Endothelial cell of umbilical vein (primary cell): ENCODE measurements around the gene GNA12. TPM values are rescaled to one million over a fixed set of nuclear protein-coding genes. Genes with fewer than 3 reads are reported as not detected.

Experiments
- BruUV-seq: library from RNA; stranded (reverse); fragments of 400-500 nt; replicated peaks from 2 replicates; lab custom pipeline; 2021; lab: Mats Ljungman, UMichigan
- CTCF ChIA-PET: fragments of 300-600, 350-600 bp; sonication (Branson Sonifier 250); formaldehyde crosslinking; loops from one replicate; lab custom pipeline; 2021; ENCODE audit warnings: antibody characterized with exemption, inconsistent platforms; lab: Charles Lee
- POLR2A ChIA-PET: fragments of 300-600, 350-600 bp; sonication (Branson Sonifier 250); formaldehyde crosslinking; loops from one replicate; lab custom pipeline; 2021; ENCODE audit warnings: antibody characterized with exemption, inconsistent platforms; lab: Charles Lee
- DNase-seq: peaks from one replicate; pipeline ENCODE4 v3.0.0-alpha.2; 2011; ENCODE audit warnings: low read depth, low spot score
- FAIRE-seq: peaks from 2 replicates; lab custom pipeline; 2011; peaks lifted over from hg19 to GRCh38; lab: Jason Lieb, UNC
- H2AFZ ChIP-seq: 2 replicates; pipeline ENCODE4 v1.6.0; 2012; ENCODE audit warnings: low read depth, low read length, control low read depth, inconsistent platforms
- H3K27ac ChIP-seq: 2 replicates; pipeline ENCODE4 v1.5.1; 2011; ENCODE audit warnings: low read depth, mild to moderate bottlenecking, control low read depth, low read length, moderate library complexity; ENCODE audit not compliant: insufficient read depth
- H3K27me3 ChIP-seq, 2 experiments: 2 replicates each; pipeline versions ENCODE4 v1.6.0 to v1.6.1; 2011; ENCODE audit warnings: low read length in 2 of 2, mixed read lengths in 1 of 2; ENCODE audit not compliant: control insufficient read depth in 2 of 2, insufficient read depth in 2 of 2
- H3K36me3 ChIP-seq, 2 experiments: 2 replicates in 1 of 2; 3 replicates in 1 of 2; pipeline ENCODE4 v1.5.1; 2011; ENCODE audit warnings: low read length in 2 of 2, mild to moderate bottlenecking in 1 of 2, moderate library complexity in 1 of 2; ENCODE audit not compliant: control insufficient read depth in 2 of 2, insufficient read depth in 2 of 2; ENCODE audit errors: extremely low read depth in 1 of 2
- H3K4me1 ChIP-seq: 3 replicates; pipeline ENCODE4 v1.5.1; 2011; ENCODE audit warnings: mild to moderate bottlenecking, low read length; ENCODE audit not compliant: control insufficient read depth, insufficient read depth; ENCODE audit errors: extremely low read depth
- H3K4me2 ChIP-seq: 2 replicates; pipeline ENCODE4 v1.6.1; 2011; ENCODE audit warnings: low read length, control low read depth, mixed read lengths; ENCODE audit not compliant: insufficient read depth
- H3K4me3 ChIP-seq, 3 experiments: fragments of 200-600 bp in 1 of 3; sonication (generic), shearing (Covaris generic) in 1 of 3; replicated peaks in 1 of 3; 2 replicates each; pipeline ENCODE4 v1.5.1; 2011 to 2016; ENCODE audit warnings: control low read depth in 3 of 3, low read length in 3 of 3, mild to moderate bottlenecking in 2 of 3, inconsistent platforms in 1 of 3, low read depth in 1 of 3, moderate library complexity in 1 of 3; ENCODE audit not compliant: insufficient read depth in 1 of 3
- H3K79me2 ChIP-seq: 2 replicates; pipeline ENCODE4 v1.6.0; 2012; ENCODE audit warnings: low read length, inconsistent platforms; ENCODE audit not compliant: control insufficient read depth, insufficient read depth
- H3K9ac ChIP-seq: replicated peaks from 2 replicates; pipeline ENCODE3; 2011; ENCODE audit warnings: low read length, control low read depth; ENCODE audit not compliant: insufficient read depth; ENCODE audit errors: extremely low read depth
- H3K9me1 ChIP-seq: replicated peaks from 3 replicates; pipeline ENCODE4 v1.6.0; 2011; ENCODE audit warnings: mild to moderate bottlenecking, low read length; ENCODE audit not compliant: control insufficient read depth, insufficient read depth; ENCODE audit errors: extremely low read depth
- H3K9me3 ChIP-seq: replicated peaks from 2 replicates; pipeline ENCODE4 v1.5.1; 2012; ENCODE audit warnings: low read length, inconsistent platforms; ENCODE audit not compliant: control insufficient read depth, insufficient read depth
- H4K20me1 ChIP-seq: replicated peaks from 2 replicates; pipeline ENCODE3; 2011; ENCODE audit warnings: mild to moderate bottlenecking, low read length; ENCODE audit not compliant: control insufficient read depth, insufficient read depth; ENCODE audit errors: extremely low read depth
- EZH2 ChIP-seq: IDR thresholded peaks from 2 replicates; pipeline ENCODE4 v1.6.1; 2012; ENCODE audit warnings: borderline replicate concordance, low read depth, mild to moderate bottlenecking, moderate library complexity, low read length, inconsistent platforms; ENCODE audit not compliant: severe bottlenecking
- FOS ChIP-seq: IDR thresholded peaks from 2 replicates; pipeline ENCODE4 v1.6.1; 2011; ENCODE audit warnings: mild to moderate bottlenecking, low read length, moderate library complexity, borderline replicate concordance; ENCODE audit not compliant: insufficient read depth
- GATA2 ChIP-seq: IDR thresholded peaks from 2 replicates; pipeline ENCODE4 v1.7.0; 2011; ENCODE audit warnings: low read depth, mild to moderate bottlenecking, moderate library complexity, mixed read lengths, low read length; ENCODE audit not compliant: insufficient read length, insufficient read depth
- JUN ChIP-seq: IDR thresholded peaks from 2 replicates; pipeline ENCODE4 v1.6.1; 2011; ENCODE audit warnings: borderline replicate concordance, low read depth; ENCODE audit not compliant: insufficient read length, insufficient read depth
- MYC ChIP-seq: IDR thresholded peaks from one replicate; pipeline ENCODE4 v1.6.1; 2011; ENCODE audit warnings: mild to moderate bottlenecking, low read depth, low read length
- POLR2A ChIP-seq: IDR thresholded peaks from 2 replicates; pipeline ENCODE4 v1.6.1; 2012; ENCODE audit warnings: low read depth, mild to moderate bottlenecking, control low read depth, low read length
- POLR2AphosphoS5 ChIP-seq: IDR thresholded peaks from 2 replicates; pipeline ENCODE4 v1.6.1; 2012; ENCODE audit warnings: low read depth, mild to moderate bottlenecking, control low read depth, low read length, moderate library complexity; ENCODE audit not compliant: insufficient read depth
- dilution Hi-C: fragments of 300-500 bp; cut with MboI; formaldehyde crosslinking; loops from one replicate; pipeline ENCODE4 v1.15.0; 2019; ENCODE audit warnings: low sequenced_read_pairs; ENCODE audit not compliant: extremely low pct_ligation_motif_present
- intact Hi-C: fragments of 100-400 bp; cut with micrococcal nuclease; formaldehyde crosslinking; loops from one replicate; pipeline ENCODE4 v1.10.0; 2022
- polyA plus RNA-seq, 4 experiments: library from polyadenylated mRNA; depleted of rRNA in 3 of 4; stranded (reverse) in 3 of 4; unstranded in 1 of 4; fragments of >200 nt; gene quantifications; 2 replicates each; pipeline versions ENCODE4 v1.2.1 to v1.2.3, GENCODE V29; 2011 to 2012; ENCODE audit warnings: missing spikeins in 1 of 4
- total RNA-seq: library from RNA; stranded (reverse); gene quantifications from 2 replicates; pipeline ENCODE4 v1.2.3, GENCODE V29; 2021
- TF ChIP-seq, protein P1 (sequence below), 2 donors: IDR thresholded peaks; 1 replicate in 1 of 2; 2 replicates in 1 of 2; pipeline ENCODE4 v1.5.1; 2011; ENCODE audit warnings: low read length in 2 of 2, mild to moderate bottlenecking in 2 of 2, moderate library complexity in 2 of 2, control low read depth in 1 of 2, inconsistent platforms in 1 of 2, low read depth in 1 of 2; ENCODE audit not compliant: insufficient read depth in 1 of 2; ENCODE audit errors: extremely low read depth in 1 of 2
- TF ChIP-seq, protein P2 (sequence below): IDR thresholded peaks from 2 replicates; pipeline ENCODE4 v1.6.1; 2011; ENCODE audit not compliant: insufficient read depth, insufficient read length

GNA12 gene
- total and polyA plus RNA-seq, 2 donors (not counting 3 experiments of a cell fraction or from before 2014, with no cell fraction given), result 63.0 to 75.1 TPM

DNA sequence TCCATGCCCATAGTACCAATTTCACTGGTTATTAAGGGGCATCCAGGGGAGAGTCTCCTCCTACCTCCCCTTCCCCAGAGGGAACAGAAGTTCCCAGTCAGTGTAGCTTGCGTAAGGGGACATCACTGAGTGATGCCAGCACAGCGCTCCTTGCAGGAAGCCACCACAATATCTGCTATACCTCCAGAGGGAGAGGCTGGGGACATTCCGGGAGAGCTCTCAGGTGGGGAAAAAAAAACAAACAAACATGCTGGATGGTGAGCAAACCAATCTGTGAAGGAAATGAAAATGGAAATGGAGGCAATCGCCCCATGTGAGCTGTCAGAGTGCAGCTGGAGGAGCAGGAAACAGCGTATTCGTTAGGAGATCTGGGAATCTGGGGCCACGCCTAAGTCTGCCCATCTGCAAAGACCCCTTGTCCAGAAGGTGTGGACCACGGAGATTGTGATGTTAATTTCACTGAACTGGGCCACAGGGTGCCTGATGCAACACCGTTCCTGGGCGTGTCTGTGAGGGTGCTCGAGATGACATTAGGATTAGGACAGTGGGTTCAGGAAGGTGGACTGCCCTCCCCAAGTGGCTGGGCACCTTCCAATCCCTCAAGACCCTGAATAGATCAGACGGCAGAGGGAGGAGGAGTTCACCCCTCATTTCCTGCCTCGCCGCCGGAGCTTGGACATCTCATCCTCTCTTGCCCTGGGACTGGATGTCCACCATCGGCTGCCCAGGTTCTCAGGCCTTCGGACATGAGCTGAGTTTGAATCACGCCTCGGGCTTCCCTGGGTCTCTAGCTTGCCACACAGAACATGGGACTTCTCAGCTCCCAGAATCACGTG, 30.5 kb downstream of the GNA12 start:
- Histone ChIP-seq H4K20me1 (no peaks in the 10 kb centered on the region), H3K4me3 (no peak overlapping the region), H3K27ac (no peak overlapping the region), H3K4me1 (no peaks in the 10 kb centered on the region), H3K36me3 (no peaks in the 10 kb centered on the region), H3K9me1 (no peaks in the 10 kb centered on the region), H3K9ac (no peak overlapping the region), H3K27me3 (no peaks in the 10 kb centered on the region), H3K9me3 (no peaks in the 10 kb centered on the region), H2AFZ (no peak overlapping the region), H3K79me2 (peaks cover 45% of the 10 kb centered on the region), H3K4me2 (no peak overlapping the region)
- BruUV-seq, result no TSS peak
- intact Hi-C loops, result no loop called here
- dilution Hi-C loops, result no loop called here
- TF ChIP-seq FOS (no peak), MYC (no peak), GATA2 (no peak), EZH2 (no peak), POLR2AphosphoS5 (no peak), JUN (no peak), POLR2A (no peak)
- TF ChIP-seq, protein P1, sequence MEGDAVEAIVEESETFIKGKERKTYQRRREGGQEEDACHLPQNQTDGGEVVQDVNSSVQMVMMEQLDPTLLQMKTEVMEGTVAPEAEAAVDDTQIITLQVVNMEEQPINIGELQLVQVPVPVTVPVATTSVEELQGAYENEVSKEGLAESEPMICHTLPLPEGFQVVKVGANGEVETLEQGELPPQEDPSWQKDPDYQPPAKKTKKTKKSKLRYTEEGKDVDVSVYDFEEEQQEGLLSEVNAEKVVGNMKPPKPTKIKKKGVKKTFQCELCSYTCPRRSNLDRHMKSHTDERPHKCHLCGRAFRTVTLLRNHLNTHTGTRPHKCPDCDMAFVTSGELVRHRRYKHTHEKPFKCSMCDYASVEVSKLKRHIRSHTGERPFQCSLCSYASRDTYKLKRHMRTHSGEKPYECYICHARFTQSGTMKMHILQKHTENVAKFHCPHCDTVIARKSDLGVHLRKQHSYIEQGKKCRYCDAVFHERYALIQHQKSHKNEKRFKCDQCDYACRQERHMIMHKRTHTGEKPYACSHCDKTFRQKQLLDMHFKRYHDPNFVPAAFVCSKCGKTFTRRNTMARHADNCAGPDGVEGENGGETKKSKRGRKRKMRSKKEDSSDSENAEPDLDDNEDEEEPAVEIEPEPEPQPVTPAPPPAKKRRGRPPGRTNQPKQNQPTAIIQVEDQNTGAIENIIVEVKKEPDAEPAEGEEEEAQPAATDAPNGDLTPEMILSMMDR (IDR thresholded peaks at IDR 0.05; ENCODE audit: extremely low read depth in 1 of 2, insufficient read depth in 1 of 2, low read depth in 1 of 2, low read length in 2 of 2), result no peak
- TF ChIP-seq, protein P2, sequence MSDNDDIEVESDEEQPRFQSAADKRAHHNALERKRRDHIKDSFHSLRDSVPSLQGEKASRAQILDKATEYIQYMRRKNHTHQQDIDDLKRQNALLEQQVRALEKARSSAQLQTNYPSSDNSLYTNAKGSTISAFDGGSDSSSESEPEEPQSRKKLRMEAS, result no peak
- CTCF ChIA-PET, result interaction anchor here (1.5 kb wide), 1 partner anchor 17 kb away, joined by 5 read pairs; no protein-coding TSS in a partner anchor
- no peak for DNase-seq
- POLR2A ChIA-PET, result interaction anchor here (1.0 kb wide), 1 partner anchor 9 kb away, joined by 4 read pairs; no protein-coding TSS in a partner anchor
- no peak for FAIRE-seq
